ENCODE measurements around the gene NOP9. TPM values are rescaled to one million over a fixed set of nuclear protein-coding genes. Genes with fewer than 3 reads are reported as not detected.

Gene NOP9
- total RNA-seq, 1 donor from 2014 or later, result 22.0 TPM

- peaks cover 44% of the 10 kb centered on the region for H3K4me1 ChIP-seq
- H3K9me3 ChIP-seq, result no peaks in the 10 kb centered on the region
- ATAC-seq (no peak), DNase-seq (no peak)
- peak overlapping the region; percentile 74 for H3K4me3 ChIP-seq
- intact Hi-C loops (cut with DNase I), result no loop called here
- peaks cover 46% of the 10 kb centered on the region for H3K36me3 ChIP-seq
- H3K27me3 ChIP-seq (ENCODE audit: low read depth), result no peaks in the 10 kb centered on the region
- peak overlapping the region; percentile 98 for H3K27ac ChIP-seq
- TF ChIP-seq CTCF (IDR thresholded peaks at IDR 0.05), result no peak
Observed at GRCh38 chr14:24270537-24271133, 29.0 kb upstream of the NOP9 start.

GRCh38 chr14:24271134-24271833 is 28.4 kb upstream of the NOP9 start, which contains the start of gene RABGGTA:
TSS of gene RABGGTA (minus strand) at chr14:24271597. CDS start at chr14:24271115, 482 bp downstream.
- Histone ChIP-seq H3K4me3 (peak within 1 kb of the TSS; percentile 74), H3K36me3 (peaks cover 40% of the 10 kb centered on the region), H3K9me3 (no peaks in the 10 kb centered on the region), H3K27ac (peak within 1 kb of the TSS; percentile 98), H3K27me3 (ENCODE audit: low read depth) (no peaks in the 10 kb centered on the region), H3K4me1 (peaks cover 49% of the 10 kb centered on the region)
- TF ChIP-seq CTCF (IDR thresholded peaks at IDR 0.05), result peak; percentile 75
- DNase-seq (peak; percentile 94), ATAC-seq (peak; percentile 91 to 95)
- intact Hi-C loops (cut with DNase I), result no loop called here

GRCh38 chr14:24271834-24272263 is 27.8 kb upstream of the NOP9 start:
- Histone ChIP-seq H3K36me3 (peaks cover 34% of the 10 kb centered on the region), H3K27me3 (ENCODE audit: low read depth) (no peaks in the 10 kb centered on the region), H3K4me1 (peaks cover 55% of the 10 kb centered on the region), H3K4me3 (peak overlapping the region; percentile 74), H3K9me3 (no peaks in the 10 kb centered on the region), H3K27ac (peak overlapping the region; percentile 98)
- intact Hi-C loops (cut with DNase I), result no loop called here
- ATAC-seq, result no peak
- no peak for TF ChIP-seq CTCF (IDR thresholded peaks at IDR 0.05)
- no peak for DNase-seq

GRCh38 chr14:24272467-24272866 is 27.2 kb upstream of the NOP9 start:
- H3K27ac ChIP-seq, result peak overlapping the region; percentile 98
- no peak for DNase-seq
- no peaks in the 10 kb centered on the region for H3K27me3 ChIP-seq (ENCODE audit: low read depth)
- H3K36me3 ChIP-seq, result peaks cover 28% of the 10 kb centered on the region
- H3K4me3 ChIP-seq, result no peak overlapping the region
- ATAC-seq, result peak in 1 of 2 donors; percentile 27
- peaks cover 61% of the 10 kb centered on the region for H3K4me1 ChIP-seq
- intact Hi-C loops (cut with DNase I), result no loop called here
- TF ChIP-seq CTCF (IDR thresholded peaks at IDR 0.05), result no peak
- no peaks in the 10 kb centered on the region for H3K9me3 ChIP-seq

- intact Hi-C loops (cut with DNase I), result no loop called here
- Histone ChIP-seq H3K36me3 (peaks cover 17% of the 10 kb centered on the region), H3K4me1 (peaks cover 68% of the 10 kb centered on the region), H3K4me3 (no peak overlapping the region), H3K27me3 (ENCODE audit: low read depth) (no peaks in the 10 kb centered on the region), H3K27ac (peak overlapping the region; percentile 98), H3K9me3 (no peaks in the 10 kb centered on the region)
- ATAC-seq (no peak), DNase-seq (no peak)
- TF ChIP-seq CTCF (IDR thresholded peaks at IDR 0.05), result peak; percentile 12
Observed at GRCh38 chr14:24273422-24273998, 26.1 kb upstream of the NOP9 start.
